GM19468 (cell line): Measurements from ENCODE around the gene CLP1.
A peak's percentile ranks its signal among the peaks of the same experiment; 100 is the strongest.

Experiments used
- ATAC-seq: cut with Tn5 transposase; IDR thresholded peaks from one replicate; pipeline ENCODE4 v1.9.1; 2021; ENCODE audit warnings: mild to moderate bottlenecking, moderate library complexity, moderate number of reproducible peaks; ENCODE audit not compliant: unreplicated experiment; ENCODE audit errors: extremely low read depth

The CLP1 gene

GRCh38 chr11:57657194-57658022, at the start of gene CLP1:
Gene CLP1 (plus strand): TSS chr11:57657762. CDS start chr11:57659477, 1,715 bp downstream.
- ATAC-seq: peak; percentile 99

- no peak for ATAC-seq
Measured at GRCh38 chr11:57610170-57610569, 47.4 kb upstream of the CLP1 start.

GRCh38 chr11:57614234-57614772, 43.3 kb upstream of the CLP1 start:
- ATAC-seq: no peak

- ATAC-seq: no peak
Measured at GRCh38 chr11:57615308-57615707, 42.3 kb upstream of the CLP1 start.

GRCh38 chr11:57616595-57616994, 41.0 kb upstream of the CLP1 start:
- ATAC-seq: no peak

- ATAC-seq: no peak
Measured at GRCh38 chr11:57618438-57618837, 39.1 kb upstream of the CLP1 start.

GRCh38 chr11:57619331-57619730, 38.2 kb upstream of the CLP1 start:
- ATAC-seq: no peak

GRCh38 chr11:57620467-57620866, 37.1 kb upstream of the CLP1 start:
- no peak for ATAC-seq

- ATAC-seq: no peak
Measured at GRCh38 chr11:57622263-57622662, 35.3 kb upstream of the CLP1 start.

GRCh38 chr11:57624864-57625263, 32.7 kb upstream of the CLP1 start:
- ATAC-seq: no peak

- no peak for ATAC-seq
Measured at GRCh38 chr11:57626895-57627294, 30.7 kb upstream of the CLP1 start.

GRCh38 chr11:57630171-57630570, 27.4 kb upstream of the CLP1 start:
- no peak for ATAC-seq

GRCh38 chr11:57632116-57632515, 25.4 kb upstream of the CLP1 start:
- ATAC-seq: no peak

- ATAC-seq: no peak
Measured at GRCh38 chr11:57633394-57634070, 24.0 kb upstream of the CLP1 start.

GRCh38 chr11:57634311-57634710, 23.3 kb upstream of the CLP1 start:
- no peak for ATAC-seq

GRCh38 chr11:57635246-57635645, 22.3 kb upstream of the CLP1 start:
- no peak for ATAC-seq

GRCh38 chr11:57637626-57638004, 19.9 kb upstream of the CLP1 start:
- ATAC-seq: no peak

GRCh38 chr11:57638005-57638781, 19.4 kb upstream of the CLP1 start:
- no peak for ATAC-seq

- ATAC-seq: no peak
Measured at GRCh38 chr11:57638811-57639320, 18.7 kb upstream of the CLP1 start.

- no peak for ATAC-seq
Measured at GRCh38 chr11:57639321-57640067, 18.1 kb upstream of the CLP1 start.
